ENCODE results near the gene SPACA6.
"Not testable (repeated sequence)": the region's sequence is repeated elsewhere in the genome, so short reads cannot be mapped to it uniquely, and the experiment has no call there.

Gene SPACA6, protein sequence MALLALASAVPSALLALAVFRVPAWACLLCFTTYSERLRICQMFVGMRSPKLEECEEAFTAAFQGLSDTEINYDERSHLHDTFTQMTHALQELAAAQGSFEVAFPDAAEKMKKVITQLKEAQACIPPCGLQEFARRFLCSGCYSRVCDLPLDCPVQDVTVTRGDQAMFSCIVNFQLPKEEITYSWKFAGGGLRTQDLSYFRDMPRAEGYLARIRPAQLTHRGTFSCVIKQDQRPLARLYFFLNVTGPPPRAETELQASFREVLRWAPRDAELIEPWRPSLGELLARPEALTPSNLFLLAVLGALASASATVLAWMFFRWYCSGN

DNA sequence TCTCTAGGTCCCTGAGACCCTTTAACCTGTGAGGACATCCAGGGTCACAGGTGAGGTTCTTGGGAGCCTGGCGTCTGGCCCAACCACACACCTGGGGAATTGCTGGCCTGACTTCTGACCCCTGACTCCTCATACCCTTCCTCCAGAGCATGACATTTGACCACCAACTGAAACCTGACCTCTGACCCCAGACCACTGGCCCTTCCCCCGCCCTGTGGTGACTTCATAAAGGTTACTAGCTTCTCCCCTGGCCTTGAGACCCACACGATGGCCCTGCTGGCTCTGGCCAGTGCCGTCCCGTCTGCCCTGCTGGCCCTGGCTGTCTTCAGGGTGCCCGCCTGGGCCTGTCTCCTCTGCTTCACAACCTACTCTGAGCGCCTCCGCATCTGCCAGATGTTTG, at the start of gene SPACA6:
TSS of gene SPACA6 (plus strand) at position 71 of the 400 bp plus-strand sequence. CDS start at position 268, 197 bp downstream.
- no peak for DNase-seq

DNA sequence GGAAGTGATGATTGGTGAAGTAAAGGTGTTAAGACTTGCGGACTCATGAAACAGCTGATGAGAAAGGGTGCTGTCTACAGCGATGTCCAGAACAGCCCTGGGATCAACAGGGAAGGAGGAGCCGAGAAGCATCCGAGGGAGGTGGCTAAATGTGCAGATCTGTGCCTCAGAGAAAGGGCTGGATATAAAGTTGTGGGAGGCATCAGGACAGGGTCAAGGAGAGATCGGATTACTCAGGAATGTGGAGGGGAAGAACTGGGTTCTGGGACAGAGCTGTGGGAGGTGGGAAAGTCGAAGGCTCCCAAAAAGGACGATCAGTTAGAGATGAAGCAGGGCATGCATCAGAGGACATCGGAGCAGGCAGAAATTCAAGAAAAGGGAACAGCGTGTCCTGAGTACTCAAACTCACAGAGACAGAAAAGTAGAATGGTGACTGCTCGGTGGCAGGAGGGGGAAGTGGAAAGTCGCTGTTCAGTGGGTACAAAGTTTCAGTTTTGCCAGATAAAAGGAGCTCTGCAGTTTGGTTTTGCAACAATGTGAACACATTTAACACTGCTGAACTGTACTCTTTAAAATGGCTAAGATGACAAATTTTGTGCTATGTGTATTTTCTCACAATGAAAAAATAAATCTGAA, 48.4 kb upstream of the SPACA6 start:
- DNase-seq, result no peak

GRCh38 chr19:51646730-51647129, 46.4 kb upstream of the SPACA6 start, which contains the start of gene SIGLEC14:
Gene SIGLEC14 (minus strand): TSS chr19:51646825. CDS start chr19:51646759, 66 bp downstream.
- DNase-seq, result not testable (repeated sequence)

DNA sequence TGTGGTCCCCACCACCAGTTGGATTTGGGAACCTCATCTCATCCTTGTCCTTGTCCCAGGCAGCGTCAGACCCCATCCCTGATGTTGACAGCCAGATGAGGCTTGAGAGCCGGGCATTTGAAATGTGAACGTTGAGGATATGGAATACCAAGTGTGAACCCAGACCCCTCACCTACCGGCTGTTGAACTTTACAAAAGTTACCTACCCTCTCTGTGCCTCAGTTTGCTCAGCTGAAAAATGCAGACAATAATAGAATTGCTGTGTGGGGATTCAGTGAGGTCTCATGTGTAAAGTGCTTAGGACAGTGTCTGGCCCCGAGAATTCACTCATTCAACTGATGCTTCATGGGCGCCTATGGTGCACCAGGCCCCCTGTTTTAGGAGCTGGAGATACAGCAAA, 45.8 kb upstream of the SPACA6 start:
- no peak for DNase-seq

DNA sequence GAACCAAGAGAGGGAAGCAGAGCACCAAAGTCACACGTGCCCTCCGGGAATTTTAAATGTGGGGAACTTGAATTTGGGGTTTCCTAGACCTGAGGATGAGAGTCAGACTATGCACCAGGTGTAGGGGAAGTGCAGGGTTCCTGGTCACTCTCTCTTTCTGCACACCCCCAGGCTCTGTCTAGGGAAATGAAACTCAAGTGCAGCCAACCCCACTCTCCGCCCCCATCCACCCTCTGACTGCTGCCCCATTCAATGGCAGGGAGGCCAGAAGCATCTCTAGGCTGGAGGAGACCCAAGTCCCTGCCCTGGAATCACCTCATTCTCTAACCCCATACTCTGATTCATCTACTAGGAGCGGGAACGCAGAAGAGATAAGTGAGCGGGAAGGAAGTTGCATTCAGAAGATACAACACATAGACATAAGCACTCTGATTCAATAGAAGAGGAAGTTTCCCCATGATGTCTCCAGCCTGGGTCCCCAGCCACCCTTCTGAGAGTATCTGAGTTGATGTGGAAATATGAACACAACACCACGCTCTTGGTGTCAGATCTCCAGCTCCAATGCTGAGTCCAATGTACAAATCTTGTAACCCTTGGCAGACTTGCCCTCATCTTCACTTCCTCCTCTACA, 41.8 kb upstream of the SPACA6 start:
- no peak for DNase-seq

GRCh38 chr19:51652266-51652665, 40.9 kb upstream of the SPACA6 start:
- DNase-seq, result no peak

DNA sequence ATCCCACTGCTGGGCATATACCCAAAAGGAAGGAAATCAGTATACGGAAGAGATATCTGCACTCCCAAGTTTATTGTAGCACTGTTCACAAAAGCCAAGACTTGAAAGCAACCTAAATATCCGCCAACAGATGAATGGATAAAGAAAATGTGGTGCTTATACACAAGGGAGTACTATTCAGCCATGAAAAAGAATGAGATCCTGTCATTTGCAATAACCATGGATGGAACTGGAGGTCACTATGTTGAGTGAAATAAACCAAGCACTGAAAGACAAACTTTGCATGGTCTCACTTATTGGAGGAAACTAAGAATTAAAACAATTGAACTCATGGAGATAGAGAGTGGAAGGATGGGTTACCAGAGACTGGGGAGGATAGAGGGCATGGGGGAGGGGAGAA, 40.0 kb upstream of the SPACA6 start:
- DNase-seq, result no peak

GRCh38 chr19:51654783-51655182, 38.3 kb upstream of the SPACA6 start:
- no peak for DNase-seq

DNA sequence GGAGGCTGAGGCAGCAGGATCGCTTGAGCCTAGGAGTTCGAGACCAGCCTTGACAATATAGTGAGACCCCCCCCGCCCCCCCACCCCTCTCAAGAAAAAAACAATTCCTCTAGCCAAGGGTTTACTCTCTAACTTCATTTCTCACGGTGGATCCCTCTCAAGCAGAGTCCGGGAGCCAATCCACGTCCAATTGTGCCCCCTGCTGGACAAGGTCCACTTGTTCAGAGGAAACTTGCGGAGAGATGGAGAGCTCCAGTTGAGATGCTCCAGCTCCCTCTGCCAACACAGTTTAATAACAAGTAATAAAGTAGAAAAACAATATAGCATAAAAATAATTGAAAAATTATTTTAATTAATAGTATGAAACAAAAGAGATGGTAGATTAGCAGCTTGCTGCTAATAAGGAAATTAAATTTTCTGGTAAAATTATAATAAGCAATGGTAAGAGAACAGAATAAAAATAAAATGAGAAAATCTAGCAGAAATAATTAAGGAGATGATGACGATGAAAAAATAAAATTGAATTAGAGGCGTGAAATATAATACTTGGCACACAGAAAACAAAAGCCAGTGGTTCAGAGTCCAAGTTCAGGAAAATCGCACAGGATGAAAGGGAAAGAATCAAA, 32.0 kb upstream of the SPACA6 start:
- peak; percentile 66 for DNase-seq

DNA sequence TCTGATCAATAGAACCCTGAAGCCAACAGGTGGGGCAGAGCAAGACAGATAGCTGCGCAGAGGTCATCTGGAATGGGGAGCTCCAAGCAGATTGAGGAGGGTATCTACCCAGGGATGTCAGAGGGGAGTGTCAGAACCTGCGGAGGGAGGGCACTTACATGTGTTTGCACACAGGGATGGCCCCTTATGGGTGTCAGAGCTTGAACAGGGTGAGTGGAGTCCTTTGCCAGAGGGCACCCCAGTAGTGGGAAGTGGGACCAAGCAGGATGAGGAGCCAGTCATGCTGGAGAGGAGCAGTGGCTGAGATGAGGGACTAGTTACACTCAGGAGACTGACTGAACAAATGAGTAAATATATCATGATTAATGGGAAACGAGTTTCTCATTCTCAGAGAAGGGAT, 29.5 kb upstream of the SPACA6 start:
- no peak for DNase-seq

GRCh38 chr19:51664131-51664530, 29.0 kb upstream of the SPACA6 start:
- no peak for DNase-seq

DNA sequence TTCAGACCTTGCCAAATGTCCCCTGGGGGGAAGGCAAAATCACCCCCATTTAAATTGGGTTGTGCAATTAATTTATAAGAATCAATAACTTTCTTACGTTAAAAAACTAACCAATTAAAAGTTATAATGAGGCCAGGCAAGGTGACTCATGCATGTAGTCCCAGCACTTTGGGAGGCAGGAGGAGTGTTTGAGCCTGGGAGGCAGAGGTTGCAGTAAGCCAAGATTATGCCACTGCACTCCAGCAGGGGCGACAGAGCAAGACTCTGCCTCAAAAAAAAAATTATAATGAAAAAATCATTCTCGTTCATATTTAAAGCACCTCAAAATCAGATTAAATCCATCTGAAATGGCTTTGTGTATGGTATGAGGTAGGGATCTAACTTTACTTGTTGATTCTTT, 28.1 kb upstream of the SPACA6 start:
- DNase-seq, result no peak

DNA sequence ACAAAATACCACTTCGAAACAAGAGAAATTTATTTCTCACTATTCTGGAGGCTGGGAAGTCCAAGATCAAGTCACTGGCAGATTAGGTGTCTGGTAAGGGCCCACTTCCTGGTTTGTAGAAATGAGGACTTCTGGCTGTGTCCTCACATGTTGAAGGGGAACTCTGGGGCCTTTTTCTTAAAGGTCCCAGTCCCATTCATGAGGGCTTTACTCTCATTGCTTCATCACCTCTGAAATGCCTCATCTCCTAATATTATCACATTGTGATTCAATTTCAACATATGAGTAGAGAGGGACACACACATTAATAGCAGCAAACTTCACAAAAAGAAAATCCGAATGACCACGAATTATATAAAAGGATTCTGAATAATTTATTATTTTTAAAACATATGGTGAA, 24.9 kb upstream of the SPACA6 start:
- DNase-seq, result no peak

DNA sequence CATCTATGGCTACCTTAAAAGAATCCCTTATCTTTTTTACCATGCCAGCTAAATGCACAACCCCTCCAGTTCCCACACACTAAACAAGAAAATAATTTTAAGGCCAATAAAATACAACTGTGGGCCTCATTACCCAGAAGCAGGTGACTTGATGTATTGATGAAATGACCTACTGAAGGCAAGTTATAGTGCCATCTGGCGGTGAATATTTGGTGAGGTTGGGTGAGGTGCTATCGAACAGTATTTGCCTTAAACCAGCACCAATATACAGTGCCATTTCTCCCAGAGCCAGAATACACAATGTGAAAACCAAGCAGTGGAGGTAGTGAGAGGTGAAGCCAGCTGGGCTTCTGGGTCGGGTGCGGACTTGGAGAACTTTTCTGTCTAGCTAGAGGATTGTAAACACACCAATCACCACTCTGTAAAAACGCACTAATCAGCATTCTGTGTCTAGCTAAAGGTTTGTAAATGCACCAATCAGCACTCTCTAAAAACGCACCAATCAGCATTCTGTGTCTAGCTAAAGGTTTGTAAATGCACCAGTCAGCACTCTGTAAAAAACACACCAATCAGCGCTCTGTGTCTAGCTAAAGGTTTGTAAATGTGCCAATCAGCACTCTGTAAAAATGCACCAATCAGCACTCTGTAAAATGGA, 17.1 kb upstream of the SPACA6 start:
- DNase-seq, result not testable (repeated sequence)

DNA sequence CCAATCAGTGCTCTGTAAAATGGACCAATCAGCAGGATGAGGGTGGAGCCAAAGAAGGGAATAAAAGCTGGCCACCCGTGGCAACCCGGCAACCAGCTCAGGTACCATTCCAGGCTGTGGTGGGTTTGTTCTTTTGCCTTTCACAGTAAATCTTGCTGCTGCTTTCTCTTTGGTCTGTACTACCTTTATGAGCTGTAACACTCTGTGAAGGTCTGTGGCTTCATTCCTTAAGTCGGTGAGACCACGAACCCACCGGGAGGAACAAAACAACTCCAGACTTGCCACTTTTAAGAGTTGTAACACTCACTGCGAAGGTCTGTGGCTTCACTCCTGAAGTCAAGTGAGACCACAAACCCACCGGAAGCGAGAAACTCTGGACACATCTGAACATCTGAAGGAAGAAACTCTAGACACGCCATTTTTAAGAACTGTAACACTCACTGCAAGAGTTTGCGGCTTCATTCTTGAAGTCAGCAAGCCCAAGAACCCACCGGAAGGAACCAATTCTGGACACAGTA, 16.5 kb upstream of the SPACA6 start:
- DNase-seq, result no peak

DNA sequence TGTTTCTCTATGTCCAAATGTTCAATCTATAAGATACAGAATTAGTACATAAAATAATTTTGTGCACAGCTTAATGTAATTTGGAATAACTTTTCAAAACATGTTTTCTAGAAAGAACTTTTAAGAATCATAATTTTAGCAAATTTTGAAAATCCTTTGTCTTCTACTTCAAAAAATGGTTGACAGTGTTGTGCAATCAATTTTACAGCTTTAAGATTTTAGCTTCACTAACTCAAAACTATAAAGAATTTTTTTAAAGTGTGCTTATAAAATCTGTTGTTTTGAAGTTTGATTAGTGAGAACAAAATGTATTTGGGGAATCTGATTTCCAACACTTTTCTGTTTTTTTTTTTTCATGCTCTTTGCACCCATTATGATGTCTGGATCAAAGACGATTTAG, 12.7 kb upstream of the SPACA6 start:
- no peak for DNase-seq

- DNase-seq, result no peak
Observed at GRCh38 chr19:51681286-51681941, 11.7 kb upstream of the SPACA6 start.

- DNase-seq, result no peak
Observed at GRCh38 chr19:51686171-51686570, 7.0 kb upstream of the SPACA6 start.

DNA sequence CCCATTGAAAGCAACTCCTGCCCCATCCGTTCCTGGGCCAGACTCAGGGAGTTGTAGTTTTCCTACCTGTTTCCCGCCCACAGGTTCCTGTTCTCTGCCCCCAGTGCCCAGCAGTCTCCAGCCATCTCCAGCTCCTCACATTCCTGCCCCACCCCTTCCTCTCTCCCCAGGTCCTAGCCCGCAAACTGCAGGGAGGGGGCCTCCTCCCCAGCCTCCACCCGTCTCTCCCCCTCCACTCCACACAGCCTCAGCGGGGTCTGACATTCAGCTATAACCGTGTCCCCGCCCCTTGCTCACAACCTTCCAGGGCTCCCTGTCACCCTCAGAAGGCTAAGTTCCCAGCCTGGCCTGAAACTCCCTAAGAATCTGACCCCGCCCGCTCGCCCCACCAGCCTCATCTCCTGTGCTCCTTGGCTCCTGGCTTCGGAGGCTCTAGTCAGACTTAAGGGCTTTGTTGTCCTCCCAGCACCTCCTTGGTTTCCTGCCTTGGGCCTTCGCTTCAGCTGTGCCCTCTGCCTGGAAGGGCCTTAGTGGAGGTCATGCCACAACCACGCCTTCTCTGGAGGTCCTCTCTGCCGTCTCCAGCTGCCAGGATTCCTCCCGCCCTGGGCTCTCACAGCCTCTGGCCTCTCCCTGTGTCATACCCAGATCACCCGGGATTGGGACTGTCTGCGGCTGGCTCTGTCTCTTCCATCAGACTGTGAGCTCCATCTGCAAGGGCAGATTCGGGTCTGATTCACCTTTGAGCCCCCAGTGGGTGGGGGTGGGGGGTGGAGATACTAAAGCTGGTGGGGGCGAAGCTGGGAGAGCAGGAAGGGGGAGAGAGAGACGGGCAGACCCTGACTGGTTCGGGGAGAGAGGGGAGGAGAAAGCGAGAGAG, 5.1 kb upstream of the SPACA6 start:
- no peak for DNase-seq

DNA sequence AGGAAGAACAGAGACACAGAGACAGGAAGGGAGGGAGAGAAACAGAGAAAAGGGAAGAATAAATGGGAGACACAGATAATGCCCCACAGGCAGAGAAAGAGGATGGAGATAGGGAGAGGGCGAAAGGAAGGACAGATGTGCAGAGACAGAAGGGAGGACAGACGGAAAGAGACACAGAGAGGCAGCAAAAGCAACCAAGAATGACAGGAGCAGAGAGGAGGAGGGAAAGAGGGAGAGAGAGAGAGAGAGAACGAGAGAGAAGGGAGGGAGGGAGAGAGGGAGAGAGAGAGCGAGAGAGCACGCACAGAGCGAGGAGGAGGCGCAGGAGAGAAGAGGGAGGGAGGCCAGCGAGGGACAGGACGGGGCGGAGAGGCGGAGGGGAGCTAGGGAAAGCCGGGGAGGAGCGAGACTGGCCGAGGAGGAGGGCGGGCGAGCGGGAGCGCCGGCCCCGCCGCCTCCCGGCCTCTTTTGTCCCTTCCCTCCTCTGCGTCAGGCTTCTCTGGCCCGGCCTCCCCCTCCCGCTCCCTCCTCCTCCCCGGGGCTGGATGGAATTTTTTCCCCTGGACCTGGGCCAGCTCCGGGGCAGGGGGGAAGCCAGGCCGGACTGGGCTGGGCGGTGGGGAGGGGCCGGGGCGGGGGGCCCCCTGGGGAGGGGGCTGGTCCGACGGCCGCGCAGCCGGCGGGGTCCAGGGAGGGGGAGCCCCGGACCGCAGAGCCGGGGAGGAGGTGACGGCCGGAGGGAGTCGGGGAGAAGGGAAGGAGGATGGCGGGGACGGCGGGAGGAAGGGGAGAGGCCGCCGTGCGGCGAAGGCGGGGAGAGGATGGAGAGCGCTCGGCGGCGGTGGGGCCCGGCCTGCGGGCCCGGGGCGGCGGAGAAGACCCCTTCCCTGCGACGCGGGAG, 4.2 kb upstream of the SPACA6 start:
- peak; percentile 88 for DNase-seq
